SK-N-SH (cell line): Measurements from ENCODE around the gene SULT1E1. TPM values are rescaled to one million over a fixed set of nuclear protein-coding genes. Genes with fewer than 3 reads are reported as not detected.

Experiments
- CTCF ChIA-PET: fragments of 300-600, 350-600 bp; formaldehyde crosslinking; extraction: SDS; loops from one replicate; lab custom pipeline; 2021; lab: Yijun Ruan, JAX
- POLR2A ChIA-PET: fragments of 350-600 bp; sonication (Branson Sonifier 250); formaldehyde crosslinking; extraction: SDS; loops from one replicate; lab custom pipeline; 2020; ENCODE audit warnings: antibody characterized with exemption, inconsistent platforms; lab: Yijun Ruan, JAX
- DNase-seq: peaks from one replicate; pipeline ENCODE4 v3.0.0; 2012
- H2AFZ ChIP-seq: fragments of 200-600 bp; sonication (generic); 2 replicates; pipeline ENCODE4 v1.8.1; 2016; ENCODE audit warnings: antibody characterized with exemption, mild to moderate bottlenecking, low read depth
- H3F3A ChIP-seq: fragments of 200-600 bp; sonication (generic); replicated peaks from 2 replicates; pipeline ENCODE3; 2016; ENCODE audit warnings: antibody characterized with exemption, mild to moderate bottlenecking; ENCODE audit not compliant: insufficient read depth
- H3K27ac ChIP-seq, 2 experiments: fragments of 200-500 bp in 1 of 2; fragments of 200-600 bp in 1 of 2; sonication (Bioruptor generic) in 1 of 2; sonication (generic), shearing (Covaris generic) in 1 of 2; 2 replicates each; pipeline versions ENCODE4 v1.5.1 to v1.6.1; 2014 to 2016; ENCODE audit warnings: low read depth in 2 of 2, inconsistent platforms in 1 of 2, low read length in 1 of 2, mild to moderate bottlenecking in 1 of 2, mixed read lengths in 1 of 2
- H3K27me3 ChIP-seq: fragments of 200-600 bp; sonication (generic), shearing (Covaris generic); 2 replicates; pipeline ENCODE4 v1.6.1; 2016; ENCODE audit warnings: mixed run types; ENCODE audit not compliant: insufficient read depth
- H3K36me3 ChIP-seq, 2 experiments: fragments of 200-500 bp in 1 of 2; fragments of 200-600 bp in 1 of 2; sonication (Bioruptor generic) in 1 of 2; sonication (generic) in 1 of 2; replicated peaks in 1 of 2; 2 replicates each; pipeline versions ENCODE3 to v1.5.1; 2014 to 2016; ENCODE audit warnings: low read length in 1 of 2, mild to moderate bottlenecking in 1 of 2; ENCODE audit not compliant: insufficient read depth in 2 of 2, control insufficient read depth in 1 of 2
- H3K4me1 ChIP-seq, 2 experiments: fragments of 200-500 bp in 1 of 2; fragments of 200-600 bp in 1 of 2; sonication (Bioruptor generic) in 1 of 2; sonication (generic), shearing (Covaris generic) in 1 of 2; 2 replicates each; pipeline versions ENCODE4 v1.5.1 to v1.6.1; 2014 to 2016; ENCODE audit warnings: low read depth in 1 of 2, low read length in 1 of 2, mixed run types in 1 of 2; ENCODE audit not compliant: insufficient read depth in 2 of 2, control insufficient read depth in 1 of 2
- H3K4me2 ChIP-seq: fragments of 200-600 bp; sonication (generic), shearing (Covaris generic); 2 replicates; pipeline ENCODE4 v1.6.1; 2017; ENCODE audit warnings: mixed run types
- H3K4me3 ChIP-seq, 2 experiments: fragments of 200-500 bp in 1 of 2; fragments of 200-600 bp in 1 of 2; sonication (Bioruptor generic) in 1 of 2; sonication (generic), shearing (Covaris generic) in 1 of 2; 2 replicates each; pipeline versions ENCODE4 v1.5.1 to v1.8.1; 2014 to 2016; ENCODE audit warnings: low read depth in 2 of 2, inconsistent platforms in 1 of 2, low read length in 1 of 2, mild to moderate bottlenecking in 1 of 2, mixed read lengths in 1 of 2, moderate library complexity in 1 of 2
- H3K79me2 ChIP-seq: fragments of 200-600 bp; sonication (generic); 2 replicates; pipeline ENCODE4 v1.8.1; 2017; ENCODE audit warnings: mild to moderate bottlenecking; ENCODE audit not compliant: insufficient read depth
- H3K9ac ChIP-seq: fragments of 200-600 bp; sonication (generic); 2 replicates; pipeline ENCODE4 v1.6.1; 2017; ENCODE audit warnings: mixed run types
- H3K9me2 ChIP-seq: fragments of 200-600 bp; sonication (generic); 2 replicates; pipeline ENCODE4 v1.6.1; 2017; ENCODE audit warnings: mixed run types
- H3K9me3 ChIP-seq: fragments of 200-600 bp; sonication (generic); 2 replicates; pipeline ENCODE4 v1.6.1; 2017; ENCODE audit warnings: mixed run types, mild to moderate bottlenecking, moderate library complexity
- H4K20me1 ChIP-seq: fragments of 200-600 bp; sonication (generic); 2 replicates; pipeline ENCODE4 v1.6.1; 2017; ENCODE audit warnings: mild to moderate bottlenecking, mixed run types; ENCODE audit not compliant: insufficient read depth
- CTCF ChIP-seq: fragments of 200-600 bp; sonication (generic); IDR thresholded peaks from 2 replicates; pipeline ENCODE4 v1.6.1; 2017; ENCODE audit warnings: antibody characterized with exemption, mild to moderate bottlenecking, moderate library complexity
- EP300 ChIP-seq, 2 experiments: IDR thresholded peaks; 2 replicates each; pipeline versions ENCODE4 v1.4.0 to v1.6.1; 2012; ENCODE audit warnings: borderline replicate concordance in 1 of 2, low read depth in 1 of 2, low read length in 1 of 2
- EZH2phosphoT487 ChIP-seq: fragments of 200-600 bp; sonication (generic); IDR thresholded peaks from 2 replicates; pipeline ENCODE4 v1.6.1; 2017; ENCODE audit warnings: low read depth, mixed run types, mild to moderate bottlenecking, antibody characterized with exemption, moderate library complexity, borderline replicate concordance
- FOSL2 ChIP-seq: IDR thresholded peaks from 2 replicates; pipeline ENCODE4 v1.4.0; 2012; ENCODE audit warnings: low read depth, mild to moderate bottlenecking, moderate library complexity, borderline replicate concordance
- FOXM1 ChIP-seq: IDR thresholded peaks from 2 replicates; pipeline ENCODE4 v1.4.0; 2012; ENCODE audit warnings: low read depth, mild to moderate bottlenecking
- JUND ChIP-seq: IDR thresholded peaks from 2 replicates; pipeline ENCODE4 v1.4.0; 2012
- MAX ChIP-seq: IDR thresholded peaks from 2 replicates; pipeline ENCODE4 v1.4.0; 2012; ENCODE audit warnings: low read depth
- NFIC ChIP-seq: IDR thresholded peaks from 2 replicates; pipeline ENCODE4 v1.4.0; 2012; ENCODE audit warnings: borderline replicate concordance
- RFX5 ChIP-seq: IDR thresholded peaks from 2 replicates; pipeline ENCODE4 v1.6.1; 2012; ENCODE audit warnings: mild to moderate bottlenecking, improper control_type of control experiment, low read length
- RXRA ChIP-seq: IDR thresholded peaks from 2 replicates; pipeline ENCODE4 v1.4.0; 2012; ENCODE audit warnings: low read depth, mild to moderate bottlenecking, borderline replicate concordance
- SIN3A ChIP-seq: IDR thresholded peaks from 2 replicates; pipeline ENCODE4 v1.6.1; 2012; ENCODE audit warnings: low read depth, mild to moderate bottlenecking, low read length, moderate library complexity, borderline replicate concordance
- TCF12 ChIP-seq: IDR thresholded peaks from 2 replicates; pipeline ENCODE4 v1.4.0; 2012
- TEAD4 ChIP-seq: IDR thresholded peaks from 2 replicates; pipeline ENCODE4 v1.4.0; 2012; ENCODE audit warnings: mild to moderate bottlenecking, borderline replicate concordance; ENCODE audit not compliant: insufficient read depth
- USF2 ChIP-seq: fragments of 150-350 bp; IDR thresholded peaks from 2 replicates; pipeline ENCODE4 v1.6.1; 2017; ENCODE audit warnings: antibody characterized with exemption, low read length, low read depth, borderline replicate concordance
- WGBS: methylation state at CpG from one replicate; pipeline ENCODE4 v1.1.6; 2017; ENCODE audit warnings: low lambda C conversion rate; 5-methylcytosine and 5-hydroxymethylcytosine counted together
- polyA plus RNA-seq, 3 experiments: library from polyadenylated mRNA; depleted of rRNA; stranded (reverse); fragments of >200 nt; gene quantifications; 2 replicates each; pipeline ENCODE4 v1.2.3, GENCODE V29; 2012

Gene SULT1E1
- polyA plus RNA-seq, 1 of the 3 experiments (the other 2 are of a cell fraction) = 13.7 TPM

- TF ChIP-seq RFX5 = no peak
These were observed 48.8 kb downstream of the SULT1E1 start (continued) for GRCh38 chr4:69811166-69811565.

- H3K4me2 ChIP-seq = 0 out of 2 replicates have a peak overlapping the region, but pooled peaks have one; percentile 16
- H3K9me2 ChIP-seq = no peaks in the 10 kb centered on the region
- H4K20me1 ChIP-seq = no peaks in the 10 kb centered on the region
- WGBS = 44% methylated on average over 1 of the region's 1 CpG
- peak overlapping the region; percentile 27; the same call in 1 of the 2 replicates for H2AFZ ChIP-seq
- no peak for DNase-seq
- peaks cover 17% of the 10 kb centered on the region for H3F3A ChIP-seq
- TF ChIP-seq EZH2phosphoT487 (no peak), SIN3A (no peak), FOSL2 (peak; percentile 33; the same call in 1 of the 2 replicates), TEAD4 (peak; percentile 74; the same call in 1 of the 2 replicates), NFIC (peak; percentile 29; the same call in 1 of the 2 replicates), EP300 (IDR thresholded peaks at IDR 0.05; ENCODE audit: borderline replicate concordance in 1 of 2, low read depth in 1 of 2, low read length in 1 of 2) (peak; percentile 29 to 83; a peak in 2 of 4 replicates), RXRA (peak; percentile 14; the same call in 1 of the 2 replicates), FOXM1 (0 out of 2 replicates have a peak, but pooled peaks have one; percentile 20), TCF12 (peak; percentile 88), MAX (peak; percentile 39; the same call in 1 of the 2 replicates), JUND (peak; percentile 47; the same call in 1 of the 2 replicates), CTCF (0 out of 2 replicates have a peak, but pooled peaks have one; percentile 22), USF2 (no peak)
- ChIA-PET POLR2A (no interaction called here), CTCF (no interaction called here)
- H3K27me3 ChIP-seq = no peaks in the 10 kb centered on the region
- H3K79me2 ChIP-seq = no peaks in the 10 kb centered on the region
- peak overlapping the region; percentile 66 to 71; a peak in 3 of 4 replicates for H3K27ac ChIP-seq
- no peak overlapping the region for H3K4me3 ChIP-seq
- no peaks in the 10 kb centered on the region for H3K36me3 ChIP-seq
- H3K9me3 ChIP-seq = no peaks in the 10 kb centered on the region
- no peaks in the 10 kb centered on the region for H3K4me1 ChIP-seq
- H3K9ac ChIP-seq = no peak overlapping the region; the same call in 1 of the 2 replicates
These were observed 59.3 kb downstream of the SULT1E1 start for GRCh38 chr4:69800599-69800998.
